Measurements from ENCODE around the gene GPR87. TPM values are rescaled to one million over a fixed set of nuclear protein-coding genes. Genes with fewer than 3 reads are reported as not detected.

The GPR87 gene
- total and polyA plus RNA-seq, 3 donors from 2014 or later, result not detected

DNA sequence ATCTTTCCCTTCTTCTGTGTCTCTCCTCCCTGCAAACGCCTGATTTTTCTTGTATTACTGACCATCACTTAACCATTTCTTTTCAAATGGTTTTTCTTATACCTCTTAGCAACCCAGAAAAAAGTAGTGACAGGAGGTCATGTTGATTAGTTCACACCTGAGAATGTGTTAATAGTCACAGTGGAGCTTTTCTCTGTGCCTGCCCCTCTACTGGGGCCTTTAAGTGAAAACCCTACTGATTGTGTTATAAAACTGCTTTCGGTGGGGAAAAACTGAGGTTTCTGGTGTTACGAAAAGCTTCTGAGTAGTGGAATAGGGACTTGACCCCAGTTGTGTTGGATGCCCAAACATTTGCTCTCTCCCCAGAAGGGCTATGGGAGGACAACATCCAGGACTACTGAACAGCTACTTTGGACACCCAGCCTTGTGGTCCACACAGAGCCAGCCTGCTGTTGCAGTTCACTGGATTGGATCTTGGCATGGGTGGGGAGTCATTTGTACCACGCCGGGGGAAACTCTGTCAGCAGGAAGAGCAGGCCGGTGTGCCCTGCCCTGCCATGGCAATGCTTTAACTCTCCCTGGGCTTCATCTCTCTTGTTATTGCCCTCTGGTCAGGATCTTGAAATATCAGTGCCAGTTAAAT lies 10.3 kb downstream of the GPR87 start:
- no peaks in the 10 kb centered on the region for H3K9me3 ChIP-seq
- TF ChIP-seq, protein P1, sequence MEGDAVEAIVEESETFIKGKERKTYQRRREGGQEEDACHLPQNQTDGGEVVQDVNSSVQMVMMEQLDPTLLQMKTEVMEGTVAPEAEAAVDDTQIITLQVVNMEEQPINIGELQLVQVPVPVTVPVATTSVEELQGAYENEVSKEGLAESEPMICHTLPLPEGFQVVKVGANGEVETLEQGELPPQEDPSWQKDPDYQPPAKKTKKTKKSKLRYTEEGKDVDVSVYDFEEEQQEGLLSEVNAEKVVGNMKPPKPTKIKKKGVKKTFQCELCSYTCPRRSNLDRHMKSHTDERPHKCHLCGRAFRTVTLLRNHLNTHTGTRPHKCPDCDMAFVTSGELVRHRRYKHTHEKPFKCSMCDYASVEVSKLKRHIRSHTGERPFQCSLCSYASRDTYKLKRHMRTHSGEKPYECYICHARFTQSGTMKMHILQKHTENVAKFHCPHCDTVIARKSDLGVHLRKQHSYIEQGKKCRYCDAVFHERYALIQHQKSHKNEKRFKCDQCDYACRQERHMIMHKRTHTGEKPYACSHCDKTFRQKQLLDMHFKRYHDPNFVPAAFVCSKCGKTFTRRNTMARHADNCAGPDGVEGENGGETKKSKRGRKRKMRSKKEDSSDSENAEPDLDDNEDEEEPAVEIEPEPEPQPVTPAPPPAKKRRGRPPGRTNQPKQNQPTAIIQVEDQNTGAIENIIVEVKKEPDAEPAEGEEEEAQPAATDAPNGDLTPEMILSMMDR (IDR thresholded peaks at IDR 0.05), result no peak
- no peak for TF ChIP-seq POLR2A (IDR thresholded peaks at IDR 0.05)
- H3K4me1 ChIP-seq, result no peaks in the 10 kb centered on the region
- WGBS, 2 donors, result 88 to 93% methylated on average over 6 of the region's 6 CpGs
- intact Hi-C loops (cut with DNase I; ENCODE audit: low total_unique reads), result no loop called here
- no peak overlapping the region for H3K4me3 ChIP-seq
- H3K27ac ChIP-seq, result no peak overlapping the region
- H3K27me3 ChIP-seq, result no peaks in the 10 kb centered on the region
- DNase-seq, result no peak
- no peaks in the 10 kb centered on the region for H3K36me3 ChIP-seq (ENCODE audit: low read depth, missing control alignments)

- Histone ChIP-seq H3K4me1 (no peaks in the 10 kb centered on the region), H3K27ac (no peak overlapping the region), H3K9me3 (no peaks in the 10 kb centered on the region), H3K36me3 (ENCODE audit: low read depth, missing control alignments) (no peaks in the 10 kb centered on the region), H3K27me3 (no peaks in the 10 kb centered on the region), H3K4me3 (no peak overlapping the region)
- 92 to 95% methylated on average over 4 of the region's 4 CpGs for WGBS, 2 donors
- DNase-seq, result no peak
- intact Hi-C loops (cut with DNase I; ENCODE audit: low total_unique reads), result no loop called here
- no peak for TF ChIP-seq POLR2A (IDR thresholded peaks at IDR 0.05)
- TF ChIP-seq, protein P1 (IDR thresholded peaks at IDR 0.05), result no peak
Measured at GRCh38 chr3:151305775-151306151, 10.9 kb downstream of the GPR87 start.

DNA sequence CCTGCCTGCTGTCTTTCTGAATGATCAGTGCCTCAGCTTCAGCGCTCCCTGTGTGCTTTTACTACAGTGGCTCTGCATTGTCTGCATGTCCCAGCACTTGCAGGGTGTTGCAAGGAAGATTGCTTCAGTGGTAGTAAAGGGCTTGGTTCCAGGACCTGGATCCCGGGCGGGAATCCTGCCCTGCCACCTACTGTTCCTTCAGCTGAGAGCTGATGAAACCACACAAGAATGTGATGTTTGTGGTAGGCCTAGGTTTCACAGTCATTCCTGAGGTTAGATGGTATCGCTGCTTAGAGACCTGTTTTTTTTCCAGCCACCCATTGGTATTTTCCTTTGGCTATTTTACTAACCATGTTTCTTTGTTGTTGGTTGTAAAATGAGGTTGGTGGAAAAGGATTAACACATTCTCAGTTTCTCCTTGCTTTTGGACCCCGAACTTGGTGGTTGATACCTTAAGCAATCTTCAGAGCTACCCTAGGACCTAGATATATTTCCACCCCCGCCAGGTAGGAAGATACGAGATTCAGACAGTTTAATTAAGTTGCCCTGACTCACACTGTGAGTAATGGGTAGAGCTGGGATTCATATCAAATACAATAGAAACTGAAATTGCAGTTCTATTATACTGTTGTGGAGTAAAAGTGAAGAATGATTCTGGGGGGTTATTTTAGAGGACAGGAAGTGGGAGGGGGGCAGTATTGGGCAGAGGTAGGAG lies 11.4 kb downstream of the GPR87 start:
- no peaks in the 10 kb centered on the region for H3K4me1 ChIP-seq
- H3K4me3 ChIP-seq, result no peak overlapping the region
- no peak for TF ChIP-seq POLR2A (IDR thresholded peaks at IDR 0.05)
- TF ChIP-seq, protein P1 (IDR thresholded peaks at IDR 0.05), result no peak
- no peaks in the 10 kb centered on the region for H3K36me3 ChIP-seq (ENCODE audit: low read depth, missing control alignments)
- H3K9me3 ChIP-seq, result no peaks in the 10 kb centered on the region
- H3K27ac ChIP-seq, result no peak overlapping the region
- no peaks in the 10 kb centered on the region for H3K27me3 ChIP-seq
- intact Hi-C loops (cut with DNase I; ENCODE audit: low total_unique reads), result no loop called here
- WGBS, 2 donors, result 87 to 88% methylated on average over 7 of the region's 7 CpGs
- no peak for DNase-seq

DNA sequence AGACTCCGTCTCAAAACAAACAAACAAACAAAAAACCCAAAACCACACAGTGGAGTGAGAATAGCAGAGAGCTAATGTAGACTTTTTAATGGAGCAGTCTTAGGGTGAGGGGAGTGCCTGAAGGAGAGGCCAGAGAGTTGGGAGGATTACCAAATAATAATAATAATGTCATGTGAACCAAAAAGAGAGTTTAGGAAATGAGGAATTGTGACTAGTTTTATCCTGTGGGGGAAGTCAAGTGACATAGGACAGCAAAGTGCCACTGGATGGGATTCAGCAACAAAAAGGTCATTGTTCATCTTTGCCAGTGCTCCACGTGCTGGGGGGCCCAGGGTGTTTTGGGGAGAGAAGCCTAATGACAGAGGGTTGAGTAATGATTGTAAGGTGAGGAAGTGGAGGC lies 12.9 kb downstream of the GPR87 start:
- 67 to 79% methylated on average over 2 of the region's 2 CpGs for WGBS, 2 donors
- no peak for TF ChIP-seq POLR2A (IDR thresholded peaks at IDR 0.05)
- TF ChIP-seq, protein P1 (IDR thresholded peaks at IDR 0.05), result no peak
- Histone ChIP-seq H3K9me3 (no peaks in the 10 kb centered on the region), H3K4me3 (no peak overlapping the region), H3K27me3 (no peaks in the 10 kb centered on the region), H3K36me3 (ENCODE audit: low read depth, missing control alignments) (no peaks in the 10 kb centered on the region), H3K4me1 (no peaks in the 10 kb centered on the region), H3K27ac (no peak overlapping the region)
- no peak for DNase-seq
- intact Hi-C loops (cut with DNase I; ENCODE audit: low total_unique reads), result no loop called here

- H3K4me3 ChIP-seq, result no peak overlapping the region
- no peak for TF ChIP-seq POLR2A (IDR thresholded peaks at IDR 0.05)
- TF ChIP-seq, protein P1 (IDR thresholded peaks at IDR 0.05), result no peak
- no peaks in the 10 kb centered on the region for H3K9me3 ChIP-seq
- H3K4me1 ChIP-seq, result no peaks in the 10 kb centered on the region
- no peak for DNase-seq
- intact Hi-C loops (cut with DNase I; ENCODE audit: low total_unique reads), result no loop called here
- no peak overlapping the region for H3K27ac ChIP-seq
- no peaks in the 10 kb centered on the region for H3K27me3 ChIP-seq
- WGBS, 2 donors, result 89 to 92% methylated on average over 3 of the region's 3 CpGs
- no peaks in the 10 kb centered on the region for H3K36me3 ChIP-seq (ENCODE audit: low read depth, missing control alignments)
Measured at GRCh38 chr3:151301787-151302186, 14.8 kb downstream of the GPR87 start.

Data from testis (tissue), 3 donors.